ENCODE data around the gene GPR132. TPM values are rescaled to one million over a fixed set of nuclear protein-coding genes. Genes with fewer than 3 reads are reported as not detected.
A peak's percentile ranks its signal among the peaks of the same experiment; 100 is the strongest.
"Not testable (repeated sequence)": the region's sequence is repeated elsewhere in the genome, so short reads cannot be mapped to it uniquely, and the experiment has no call there.

The GPR132 gene
- total RNA-seq, 1 donor from 2014 or later = 0.82 TPM

GRCh38 chr14:105091517-105092170, 26.4 kb upstream of the GPR132 start:
- DNase-seq (ENCODE audit: extremely low read depth, low read depth, low spot score) = no peak

DNA sequence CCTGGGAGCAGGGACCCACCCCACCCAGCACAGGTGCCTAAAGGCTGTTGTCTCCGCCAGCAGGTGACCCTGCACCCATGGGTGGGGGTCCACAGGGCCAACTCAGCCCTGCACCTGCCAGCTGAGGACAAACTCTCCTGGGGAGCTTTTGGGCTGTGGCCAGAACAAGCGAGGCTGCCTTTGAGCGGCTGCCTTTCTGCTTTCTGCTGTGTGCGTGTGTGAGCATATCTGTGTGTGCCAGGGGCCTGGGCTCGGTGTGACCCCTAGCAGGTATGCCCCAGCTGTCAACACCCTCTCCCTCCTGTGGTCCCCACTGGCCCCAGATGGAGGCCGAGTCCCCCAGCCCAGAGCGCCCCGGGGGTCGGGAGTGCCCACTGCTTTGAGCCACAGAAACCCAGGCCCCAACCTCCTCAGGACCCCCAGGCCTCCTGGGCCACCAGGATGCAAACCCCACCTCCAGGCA, 25.9 kb upstream of the GPR132 start:
- DNase-seq (ENCODE audit: extremely low read depth, low read depth, low spot score) = no peak

DNA sequence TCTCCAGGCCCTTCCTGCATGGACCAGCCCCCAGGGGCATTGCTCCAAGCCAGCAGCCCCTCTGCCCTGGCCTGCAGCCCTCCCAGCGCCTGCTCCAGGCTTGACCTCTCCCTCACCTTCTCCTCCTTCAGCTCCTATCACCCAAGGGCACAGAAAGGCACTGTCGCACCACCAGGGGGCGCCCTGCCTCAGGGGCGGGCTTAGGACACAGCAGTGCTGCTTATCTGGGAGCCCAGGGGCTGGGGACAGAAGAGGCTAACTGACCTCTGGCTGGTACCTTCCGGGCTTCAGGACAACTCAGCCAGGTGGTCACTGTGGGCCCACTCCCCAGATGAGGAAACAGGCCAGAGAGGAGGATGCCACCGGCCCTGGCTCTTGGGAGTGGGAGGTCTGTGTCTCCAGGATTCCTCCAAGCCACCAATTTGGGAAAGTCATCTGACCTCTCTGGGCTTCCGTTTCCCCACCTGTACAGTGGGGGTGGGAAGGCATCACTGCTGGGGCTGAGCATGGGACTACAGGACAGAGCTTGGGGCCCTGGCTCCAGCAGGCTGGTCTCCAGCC, 25.3 kb upstream of the GPR132 start:
- DNase-seq (ENCODE audit: extremely low read depth, low read depth, low spot score) = peak; percentile 33

DNA sequence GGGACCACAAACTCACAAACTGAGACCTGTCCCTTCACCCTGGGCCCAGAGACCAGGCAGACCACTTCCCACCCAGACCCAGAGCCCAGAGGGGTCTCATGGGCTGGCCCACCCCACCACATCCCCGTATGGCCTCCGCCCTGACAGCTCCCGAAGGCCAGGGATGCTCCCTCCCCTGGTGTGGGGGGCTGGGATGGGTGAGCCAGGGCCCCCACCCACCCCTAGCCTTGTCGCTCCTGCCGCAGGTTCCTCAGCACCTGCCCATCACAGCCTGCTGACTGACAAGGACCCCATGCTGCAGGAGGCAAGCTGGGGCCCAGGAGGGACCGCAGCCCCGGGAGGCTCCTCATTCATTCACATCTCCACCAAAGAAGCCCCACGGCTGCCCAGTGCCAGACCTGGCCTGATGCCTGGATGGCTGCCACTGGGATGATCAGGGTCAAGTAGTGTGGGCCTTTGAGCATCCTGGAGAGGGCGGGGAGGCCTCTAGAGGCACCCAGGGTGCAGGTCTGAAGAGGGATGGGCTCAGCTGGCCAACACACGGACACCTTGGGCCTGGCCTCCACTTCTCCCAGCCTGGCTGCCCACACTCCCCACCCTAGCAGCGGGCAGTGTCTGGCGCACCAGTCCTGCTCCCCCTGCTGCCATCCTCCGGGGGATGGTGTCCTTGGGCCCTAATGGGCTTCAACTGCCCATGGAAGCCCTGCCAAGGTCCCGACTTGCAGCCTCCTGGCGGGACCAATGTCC, 24.7 kb upstream of the GPR132 start:
- no peak for DNase-seq (ENCODE audit: extremely low read depth, low read depth, low spot score)

GRCh38 chr14:105088812-105089745, 23.8 kb upstream of the GPR132 start:
- DNase-seq (ENCODE audit: extremely low read depth, low read depth, low spot score) = no peak

DNA sequence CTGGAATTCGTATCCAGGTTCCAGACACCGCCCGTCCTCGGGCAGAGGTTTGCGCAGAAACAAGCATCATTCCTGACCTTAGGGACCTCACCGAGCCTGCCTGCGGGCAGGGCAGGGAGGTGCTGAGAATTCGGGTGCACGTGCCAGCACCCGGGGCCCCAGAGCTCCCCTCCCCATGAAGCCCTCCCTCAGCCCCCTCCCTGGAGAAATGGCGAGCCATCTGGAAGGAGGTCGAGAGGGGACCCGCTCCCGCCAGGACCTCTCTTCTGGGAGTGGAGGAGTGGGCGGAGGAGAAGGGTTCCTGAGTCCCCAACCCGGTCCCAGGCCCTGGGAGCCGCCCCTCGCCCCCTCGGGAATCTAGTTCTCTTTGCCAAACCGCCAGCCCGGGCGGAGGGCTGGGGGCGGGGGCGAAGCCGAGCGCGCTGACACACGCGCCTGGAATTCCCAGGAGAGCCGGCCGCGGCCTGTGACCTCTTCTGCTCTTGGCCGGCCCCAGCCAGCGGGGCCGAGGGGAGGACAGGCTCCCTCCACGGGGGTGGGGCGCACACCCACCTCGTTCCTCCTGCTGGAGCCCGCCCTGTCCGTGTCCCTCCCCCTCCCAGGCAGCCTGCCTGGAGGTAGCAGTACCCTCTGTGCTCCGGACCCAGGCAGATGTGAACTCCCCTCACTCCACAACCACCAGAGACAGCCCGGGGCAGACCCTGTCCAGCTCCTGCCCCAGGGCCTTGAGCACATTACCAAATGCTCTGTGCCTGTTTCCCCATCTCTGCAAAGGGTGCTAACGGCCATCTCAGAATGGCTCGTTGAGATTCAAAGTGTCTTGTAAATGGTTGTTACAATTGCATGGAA, 23.0 kb upstream of the GPR132 start:
- DNase-seq (ENCODE audit: extremely low read depth, low read depth, low spot score) = no peak

GRCh38 chr14:105087308-105087962, 22.2 kb upstream of the GPR132 start:
- DNase-seq (ENCODE audit: extremely low read depth, low read depth, low spot score) = no peak

DNA sequence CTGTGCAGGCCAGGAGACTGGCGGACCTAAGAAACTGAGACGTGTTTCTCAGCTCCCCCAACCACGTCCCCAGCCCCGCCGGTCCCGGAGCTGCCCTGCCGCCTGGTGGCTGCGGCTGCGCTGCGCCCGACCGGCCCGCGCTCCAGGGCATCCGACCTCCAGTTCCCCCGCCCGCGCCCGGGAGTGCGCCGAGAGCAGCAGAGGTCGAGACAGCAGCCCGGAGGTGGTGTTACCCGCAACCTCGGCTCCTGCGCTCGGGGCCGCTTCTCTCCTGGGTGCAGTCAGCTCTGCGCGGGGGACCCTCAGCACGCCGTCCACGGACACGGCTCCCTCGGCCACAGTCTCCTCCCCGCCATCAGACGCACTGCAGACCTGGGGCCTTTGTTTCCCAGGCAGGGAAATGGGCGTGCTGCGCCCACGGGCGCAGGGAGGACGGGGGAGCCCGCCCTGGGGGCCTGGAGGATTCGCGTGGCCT, 21.6 kb upstream of the GPR132 start:
- no peak for DNase-seq (ENCODE audit: extremely low read depth, low read depth, low spot score)

DNA sequence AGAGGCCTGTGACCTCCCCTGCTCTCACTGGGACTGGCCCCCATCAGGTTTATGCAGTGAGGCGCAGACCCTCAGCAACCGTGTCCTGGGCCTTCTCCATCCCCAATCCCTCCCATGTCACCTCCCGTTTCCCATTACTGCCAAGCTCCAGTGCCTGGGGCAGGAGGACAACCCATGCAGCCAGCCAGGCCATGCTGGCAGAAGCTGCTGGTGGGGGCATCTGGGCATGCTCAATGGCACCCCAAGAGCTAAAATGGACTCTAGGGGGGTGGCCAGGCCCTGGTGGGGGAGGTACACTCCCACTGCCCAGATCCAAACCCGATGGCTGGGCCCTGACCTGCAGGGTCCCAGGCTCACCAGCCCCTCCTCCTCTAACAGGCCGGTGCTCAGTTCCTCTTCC, 20.5 kb upstream of the GPR132 start:
- no peak for DNase-seq (ENCODE audit: extremely low read depth, low read depth, low spot score)

DNA sequence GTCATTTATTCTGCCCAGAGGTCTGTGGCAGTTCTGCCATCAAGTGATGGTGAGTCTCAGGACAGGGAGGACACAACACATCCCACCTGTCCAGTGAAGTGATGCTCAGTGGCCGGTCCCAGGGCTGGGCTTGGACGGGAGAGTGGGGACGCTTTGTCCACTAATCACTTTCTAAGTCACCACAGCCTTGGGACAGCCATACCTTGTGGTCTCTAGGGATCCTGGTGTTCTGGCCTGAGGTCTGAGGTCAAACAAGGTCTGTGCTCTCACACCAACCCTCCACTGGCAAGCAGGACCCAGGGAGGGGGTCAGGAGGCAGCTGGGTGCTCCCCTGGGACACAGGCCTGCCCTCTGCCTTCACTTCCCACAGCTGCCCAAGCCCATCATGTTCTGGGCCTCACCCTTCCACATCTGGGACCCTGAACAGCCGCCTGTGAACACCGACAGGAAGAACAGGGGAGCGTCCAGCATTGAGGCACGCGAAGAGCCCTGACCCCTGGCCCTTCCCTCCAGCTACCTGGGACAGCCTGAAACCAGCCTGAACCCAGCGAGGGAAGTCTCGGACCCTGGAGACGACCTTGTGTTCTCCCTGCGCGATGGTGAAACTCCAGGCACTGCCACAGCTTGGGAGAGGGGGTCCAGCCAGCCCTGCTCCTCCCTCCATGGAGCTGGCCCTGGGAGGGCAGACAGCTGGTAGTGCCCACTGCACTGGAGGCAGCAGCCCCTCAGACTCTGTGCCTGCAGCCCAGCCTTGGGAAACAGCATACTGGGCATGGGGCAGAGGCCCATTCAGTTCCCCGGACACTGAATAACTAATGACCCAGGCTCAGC, 19.7 kb upstream of the GPR132 start:
- no peak for DNase-seq (ENCODE audit: extremely low read depth, low read depth, low spot score)

DNA sequence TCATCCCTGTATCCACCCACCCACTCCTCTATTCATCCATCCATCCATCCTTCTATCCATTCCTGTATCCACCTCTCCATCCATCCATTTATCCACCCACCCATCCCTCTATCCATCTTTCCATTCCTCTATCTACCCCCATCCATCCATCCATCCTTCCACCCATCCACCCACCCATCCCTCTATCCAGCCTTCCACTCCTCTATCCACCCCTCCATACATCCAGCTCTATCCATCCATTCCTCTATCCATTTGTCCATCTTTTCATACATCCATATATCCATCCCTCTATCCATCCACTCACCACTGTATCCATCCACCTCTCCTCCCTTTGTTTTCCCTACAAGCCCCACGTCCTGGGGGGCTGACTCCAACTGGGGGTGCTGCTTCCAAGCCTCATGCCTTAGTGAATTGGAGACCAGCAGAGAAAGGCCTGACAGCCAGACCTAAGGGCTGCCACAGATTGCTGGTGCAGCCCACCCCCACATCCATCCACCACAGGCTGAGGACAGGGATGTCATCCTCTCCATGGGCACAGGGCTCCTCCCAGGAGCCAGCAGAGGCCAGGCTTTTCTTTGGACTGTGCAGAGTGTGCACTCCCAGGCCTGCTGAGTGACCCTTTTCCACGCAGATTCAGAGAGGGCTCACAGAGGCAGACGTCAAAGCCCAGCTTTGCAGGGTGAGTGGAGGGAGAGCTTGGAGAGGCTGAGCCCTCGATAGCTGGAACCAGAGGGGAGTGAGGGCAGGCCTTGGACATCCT, 18.9 kb upstream of the GPR132 start:
- no peak for DNase-seq (ENCODE audit: extremely low read depth, low read depth, low spot score)

DNA sequence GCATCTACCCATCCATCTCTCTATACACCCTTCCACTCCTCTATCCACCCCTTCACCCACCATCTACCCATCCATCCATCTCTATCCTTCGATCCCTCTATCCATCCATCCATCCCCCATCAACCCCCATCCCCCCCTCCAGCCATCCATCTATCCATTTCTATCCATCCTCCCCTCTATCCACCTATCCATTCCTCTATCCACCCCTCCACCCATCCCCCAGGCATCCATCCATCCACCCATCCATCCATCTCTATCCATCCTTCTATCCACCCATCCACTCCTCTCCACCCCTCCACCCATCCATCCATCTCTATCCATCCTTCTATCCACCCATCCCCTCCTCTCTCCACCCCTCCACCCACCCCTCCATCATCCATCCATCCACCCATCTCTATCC, 17.5 kb upstream of the GPR132 start:
- no peak for DNase-seq (ENCODE audit: extremely low read depth, low read depth, low spot score)

GRCh38 chr14:105081473-105081872, 16.2 kb upstream of the GPR132 start:
- DNase-seq (ENCODE audit: extremely low read depth, low read depth, low spot score) = not testable (repeated sequence)

DNA sequence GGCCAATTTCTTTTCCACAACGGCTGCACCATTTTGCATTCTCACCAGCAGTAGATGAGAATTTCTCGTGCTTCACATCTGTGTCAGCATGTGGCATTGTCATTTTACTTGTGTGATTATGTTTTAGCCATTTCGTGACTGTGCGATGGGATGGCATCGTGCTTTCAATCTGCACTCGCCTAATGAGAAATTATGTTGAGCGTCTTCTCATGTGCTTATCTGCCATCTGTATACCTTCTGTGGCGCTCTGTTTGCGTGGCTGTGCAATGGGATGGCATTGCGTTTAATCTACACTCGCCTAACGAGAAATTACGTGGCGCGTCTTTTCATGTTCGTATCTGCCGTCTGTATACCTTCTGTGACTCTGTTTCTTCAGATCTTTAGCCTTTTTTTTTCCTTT, 14.9 kb upstream of the GPR132 start:
- no peak for DNase-seq (ENCODE audit: extremely low read depth, low read depth, low spot score)

DNA sequence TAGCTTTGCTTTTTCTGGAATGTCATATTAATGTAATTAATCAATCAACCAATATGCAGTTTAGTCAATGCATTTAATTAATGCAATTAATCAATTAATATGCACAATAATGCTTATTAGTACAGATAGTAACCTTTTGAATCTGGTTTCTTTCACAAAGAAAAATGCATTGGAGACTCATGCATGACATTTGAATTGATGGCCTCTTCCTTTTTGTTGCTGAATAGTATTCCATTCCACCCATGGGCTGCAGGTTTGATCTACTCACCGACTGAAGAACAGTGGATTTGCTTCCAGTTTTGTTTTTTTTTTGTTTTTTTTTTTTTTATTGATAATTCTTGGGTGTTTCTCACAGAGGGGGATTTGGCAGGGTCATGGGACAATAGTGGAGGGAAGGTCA, 13.1 kb upstream of the GPR132 start:
- DNase-seq (ENCODE audit: extremely low read depth, low read depth, low spot score) = no peak

DNA sequence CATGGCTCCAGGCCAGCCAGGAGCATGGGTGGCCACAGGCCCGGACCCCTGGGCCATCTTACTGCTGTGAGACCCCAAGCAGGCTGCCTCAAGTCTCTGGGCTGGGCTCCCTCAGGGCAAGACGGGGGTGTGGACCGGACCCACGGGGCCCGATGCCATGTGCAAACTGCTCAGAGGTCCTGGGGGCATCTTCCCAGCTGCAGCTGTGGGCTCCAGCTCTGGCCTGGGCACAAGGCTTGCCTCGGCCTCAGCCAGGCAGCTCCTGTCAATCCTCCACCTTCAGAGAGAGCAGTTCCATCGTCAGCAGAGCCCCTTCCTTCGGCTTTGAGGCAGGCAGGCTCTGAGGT, 12.4 kb upstream of the GPR132 start:
- DNase-seq (ENCODE audit: extremely low read depth, low read depth, low spot score) = no peak

GRCh38 chr14:105076805-105077648, 11.8 kb upstream of the GPR132 start:
- no peak for DNase-seq (ENCODE audit: extremely low read depth, low read depth, low spot score)

Data from glomerular endothelial cell (primary cell).